GM12878 (cell line): ENCODE results near the gene FAM81A. TPM values are rescaled to one million over a fixed set of nuclear protein-coding genes. Genes with fewer than 3 reads are reported as not detected.

Source experiments
- ATAC-seq: fragments of 200-7000 bp; cut with Tn5 transposase; 3 replicates; pipeline ENCODE4 v1.9.1; 2020; ENCODE audit warnings: mild to moderate bottlenecking, moderate library complexity
- BruUV-seq: library from RNA; stranded (reverse); fragments of 400-500 nt; replicated peaks from 2 replicates; lab custom pipeline; 2021; lab: Mats Ljungman, UMichigan
- CTCF ChIA-PET: fragments of 300-600 bp; sonication (Branson Sonifier 250); formaldehyde crosslinking; extraction: SDS; loops from one replicate; lab custom pipeline; 2021; ENCODE audit warnings: inconsistent platforms; lab: Yijun Ruan, JAX
- POLR2A ChIA-PET: fragments of 350-600 bp; formaldehyde crosslinking; extraction: SDS; loops from one replicate; lab custom pipeline; 2021; ENCODE audit warnings: inconsistent platforms; lab: Charles Lee
- RAD21 ChIA-PET: fragments of 300-600 bp; sonication (Branson Sonifier 250); formaldehyde crosslinking; loops from one replicate; lab custom pipeline; 2023; ENCODE audit warnings: antibody characterized with exemption; ENCODE audit not compliant: unreplicated experiment; lab: Charles Lee
- SMC1A ChIA-PET: fragments of 300-600 bp; sonication (Branson Sonifier 250); formaldehyde crosslinking; loops from one replicate; lab custom pipeline; 2023; ENCODE audit not compliant: unreplicated experiment, uncharacterized antibody; lab: Charles Lee
- DNase-seq: peaks from one replicate; pipeline ENCODE4 v3.0.0-alpha.2; 2011; ENCODE audit warnings: low read depth, low spot score
- FAIRE-seq: peaks from 3 replicates; lab custom pipeline; 2011; peaks lifted over from hg19 to GRCh38; lab: Jason Lieb, UNC
- H2AFZ ChIP-seq: 2 replicates; pipeline ENCODE4 v1.6.0; 2011; ENCODE audit warnings: low read depth, low read length, control low read depth; ENCODE audit not compliant: control insufficient read depth
- H3K27ac ChIP-seq: 2 replicates; pipeline ENCODE4 v1.5.1; 2011; ENCODE audit warnings: control low read depth; ENCODE audit not compliant: control insufficient read depth, insufficient read depth
- H3K27me3 ChIP-seq, 2 experiments: replicated peaks in 1 of 2; 2 replicates each; pipeline versions ENCODE4 v1.6.0 to v1.6.1; 2011; ENCODE audit warnings: low read length in 1 of 2; ENCODE audit not compliant: control insufficient read depth in 2 of 2, insufficient read depth in 2 of 2
- H3K36me3 ChIP-seq, 2 experiments: 2 replicates each; pipeline ENCODE4 v1.5.1; 2011; ENCODE audit warnings: low read length in 1 of 2; ENCODE audit not compliant: control insufficient read depth in 2 of 2, insufficient read depth in 2 of 2
- H3K4me1 ChIP-seq: 2 replicates; pipeline ENCODE4 v1.6.1; 2011; ENCODE audit warnings: mild to moderate bottlenecking, low read length, moderate library complexity, mixed read lengths; ENCODE audit not compliant: control insufficient read depth, insufficient read depth
- H3K4me2 ChIP-seq: 2 replicates; pipeline ENCODE4 v1.6.0; 2011; ENCODE audit warnings: control low read depth; ENCODE audit not compliant: control insufficient read depth, insufficient read depth
- H3K4me3 ChIP-seq: fragments of 200-600 bp; sonication (generic); 2 replicates; pipeline ENCODE4 v1.5.1; 2016
- H3K79me2 ChIP-seq: 2 replicates; pipeline ENCODE4 v1.6.0; 2011; ENCODE audit warnings: low read length; ENCODE audit not compliant: control insufficient read depth, insufficient read depth
- H3K9ac ChIP-seq: 2 replicates; pipeline ENCODE4 v1.8.0; 2011; ENCODE audit warnings: low read length, control low read depth, mixed read lengths; ENCODE audit not compliant: control insufficient read depth, insufficient read depth
- H3K9me3 ChIP-seq: replicated peaks from 3 replicates; pipeline ENCODE4 v1.5.1; 2011; ENCODE audit warnings: mild to moderate bottlenecking, low read length; ENCODE audit not compliant: control insufficient read depth, insufficient read depth
- H4K20me1 ChIP-seq: 2 replicates; pipeline ENCODE4 v1.6.0; 2011; ENCODE audit not compliant: control insufficient read depth, insufficient read depth
- CBFB ChIP-seq: IDR thresholded peaks from 2 replicates; pipeline ENCODE4 v1.6.1; 2016; ENCODE audit warnings: antibody characterized with exemption, low read depth
- CBX3 ChIP-seq: fragments of 200-600 bp; sonication (generic); IDR thresholded peaks from 2 replicates; pipeline ENCODE4 v1.6.1; 2016; ENCODE audit warnings: low read depth, borderline replicate concordance
- CEBPZ ChIP-seq: fragments of 150-350 bp; IDR thresholded peaks from 2 replicates; pipeline ENCODE4 v1.6.1; 2016; ENCODE audit warnings: low read depth, low read length
- CUX1 ChIP-seq: IDR thresholded peaks from 2 replicates; pipeline ENCODE4 v1.6.1; 2012; ENCODE audit warnings: improper control_type of control experiment, low read depth, low read length; ENCODE audit not compliant: insufficient replicate concordance
- HCFC1 ChIP-seq: fragments of 150-350 bp; IDR thresholded peaks from 2 replicates; pipeline ENCODE4 v1.6.1; 2014; ENCODE audit warnings: low read length
- LARP7 ChIP-seq: fragments of 450-650 bp; IDR thresholded peaks from 2 replicates; pipeline ENCODE4 v1.6.1; 2017; ENCODE audit warnings: mild to moderate bottlenecking
- MTA3 ChIP-seq: IDR thresholded peaks from 2 replicates; pipeline ENCODE4 v1.6.1; 2012; ENCODE audit warnings: low read length, inconsistent platforms, borderline replicate concordance
- PAX8 ChIP-seq: fragments of 450-650 bp; IDR thresholded peaks from 2 replicates; pipeline ENCODE4 v1.6.1; 2017; ENCODE audit warnings: mild to moderate bottlenecking, moderate library complexity
- PKNOX1 ChIP-seq: fragments of 450-650 bp; IDR thresholded peaks from 2 replicates; pipeline ENCODE4 v1.6.1; 2016; ENCODE audit warnings: mild to moderate bottlenecking
- SREBF1 ChIP-seq: IDR thresholded peaks from 2 replicates; pipeline ENCODE4 v1.6.1; 2012; ENCODE audit warnings: mild to moderate bottlenecking, low read length
- TCF12 ChIP-seq: IDR thresholded peaks from 2 replicates; pipeline ENCODE4 v1.6.1; 2011; ENCODE audit warnings: low read depth, mild to moderate bottlenecking, low read length
- WGBS: methylation state at CpG from one replicate; pipeline ENCODE4 v1.1.6; 2016; ENCODE audit warnings: low lambda C conversion rate; ENCODE audit not compliant: insufficient replicate concordance, insufficient coverage; ENCODE audit errors: missing lambda C conversion rate; 5-methylcytosine and 5-hydroxymethylcytosine counted together
- in situ Hi-C: fragments of 300-500 bp; cut with MboI; formaldehyde crosslinking; loops from 9 replicates; pipeline ENCODE4 v1.14.3; 2018; ENCODE audit warnings: mixed read lengths
- intact Hi-C: fragments of 100-400 bp; cut with micrococcal nuclease; formaldehyde crosslinking; loops from one replicate; pipeline ENCODE4 v1.14.2; 2022; ENCODE audit not compliant: unreplicated experiment
- polyA plus RNA-seq, 11 experiments: library from polyadenylated mRNA; depleted of rRNA in 4 of 11; unstranded in 6 of 11; stranded (reverse) in 5 of 11; fragments of >200 nt; fragmentation: Nextera tagmentation in 4 of 11; fragmentation: Illumina TruSeq in 1 of 11; extraction: Ambion mirVana in 4 of 11; extraction: Trizol in 1 of 11; gene quantifications; 1 replicate in 1 of 11; 2 replicates in 10 of 11; pipeline versions ENCODE4 v1.2.1 to v1.2.3, GENCODE V29; 2011 to 2016; ENCODE audit warnings: inconsistent platforms in 2 of 11, missing spikeins in 2 of 11, low read depth in 1 of 11
- total RNA-seq, 4 experiments: library from RNA; depleted of rRNA in 3 of 4; stranded (reverse); fragments of >200 nt in 3 of 4; fragmentation: Illumina TruSeq in 1 of 4; extraction: Trizol in 1 of 4; gene quantifications; 2 replicates each; pipeline versions ENCODE4 v1.2.1 to v1.2.3, GENCODE V29; 2013 to 2021

FAM81A gene
- total and polyA plus RNA-seq, 10 of the 15 experiments (the other 5 are each of a cell fraction or from before 2014, with no cell fraction given) = 0.18 to 34.5 (median 16.2) TPM

GRCh38 chr15:59398220-59398619 lies 39.8 kb upstream of the FAM81A start:
- 89% methylated on average over 1 of the region's 1 CpG for WGBS
- SMC1A ChIA-PET = interaction anchor here (1.0 to 6.4 kb wide), 5 partner anchors 14 to 233 kb away, joined by 3 to 67 read pairs (median 8); no protein-coding TSS in a partner anchor
- ATAC-seq (no peak), FAIRE-seq (no peak), DNase-seq (no peak)
- POLR2A ChIA-PET = interaction anchor here (0.8 to 3.2 kb wide), 3 partner anchors 13 to 98 kb away, joined by 3 to 21 read pairs (median 5); partner anchors contain the start of gene MYO1E
- H3K79me2 ChIP-seq = no peaks in the 10 kb centered on the region; the same call in 1 of the 2 replicates
- H3K27me3 ChIP-seq = no peaks in the 10 kb centered on the region
- peaks cover 42% of the 10 kb centered on the region for H3K4me1 ChIP-seq
- in situ Hi-C loops (no loop called here), intact Hi-C loops (no loop called here)
- no peak overlapping the region for H3K9ac ChIP-seq
- BruUV-seq = no TSS peak
- H3K4me3 ChIP-seq = no peak overlapping the region
- H4K20me1 ChIP-seq = no peaks in the 10 kb centered on the region
- H3K36me3 ChIP-seq = no peaks in the 10 kb centered on the region
- TF ChIP-seq LARP7 = no peak
- TF ChIP-seq CUX1 = no peak
- no peak for TF ChIP-seq CEBPZ
- TF ChIP-seq TCF12 = no peak
- no peak for TF ChIP-seq PAX8
- no peak for TF ChIP-seq CBX3
- TF ChIP-seq HCFC1 = no peak
- no peak for TF ChIP-seq PKNOX1
- no peak for TF ChIP-seq SREBF1
- no peak for TF ChIP-seq CBFB
- TF ChIP-seq MTA3 = no peak
- CTCF ChIA-PET = interaction anchor here (1.0 to 2.8 kb wide), 6 partner anchors 12 to 418 kb away, joined by 3 to 24 read pairs (median 4); partner anchors contain the start of gene MYO1E
- peak overlapping the region; percentile 56 for H3K4me2 ChIP-seq
- H3K27ac ChIP-seq = peak overlapping the region; percentile 48
- RAD21 ChIA-PET = interaction anchor here (0.6 to 6.6 kb wide), 8 partner anchors 13 to 224 kb away, joined by 3 to 78 read pairs (median 3); partner anchors contain the start of gene MYO1E
- no peak overlapping the region for H2AFZ ChIP-seq
- H3K9me3 ChIP-seq = no peaks in the 10 kb centered on the region
